ENCODE data around the gene NR4A1. TPM values are rescaled to one million over a fixed set of nuclear protein-coding genes. Genes with fewer than 3 reads are reported as not detected.

The NR4A1 gene
- total and polyA plus RNA-seq, 10 of the 15 experiments (the other 5 are each of a cell fraction or from before 2014, with no cell fraction given), result 0.05 to 7.9 (median 2.2) TPM; not detected in 1

GRCh38 chr12:52091869-52092268 lies 40.6 kb downstream of the NR4A1 start:
- Histone ChIP-seq H3K36me3 (ENCODE audit: control insufficient read depth in 2 of 2, insufficient read depth in 2 of 2, low read length in 1 of 2) (no peaks in the 10 kb centered on the region), H3K4me1 (ENCODE audit: control insufficient read depth, insufficient read depth, low read length) (peaks cover 8% of the 10 kb centered on the region), H4K20me1 (ENCODE audit: control insufficient read depth, insufficient read depth) (no peaks in the 10 kb centered on the region), H3K4me3 (no peak overlapping the region), H3K9me3 (replicated peaks; ENCODE audit: control insufficient read depth, insufficient read depth, low read length) (no peaks in the 10 kb centered on the region), H3K27ac (ENCODE audit: control insufficient read depth, insufficient read depth) (no peak overlapping the region), H3K79me2 (ENCODE audit: control insufficient read depth, insufficient read depth, low read length) (no peaks in the 10 kb centered on the region), H3K4me2 (ENCODE audit: control insufficient read depth, insufficient read depth) (no peak overlapping the region), H2AFZ (ENCODE audit: control insufficient read depth, low read depth, low read length) (no peak overlapping the region), H3K9ac (ENCODE audit: control insufficient read depth, insufficient read depth, low read length) (no peak overlapping the region), H3K27me3 (replicated peaks in 1 of 2; ENCODE audit: control insufficient read depth in 2 of 2, insufficient read depth in 2 of 2, low read length in 1 of 2) (no peaks in the 10 kb centered on the region; a peak in 1 of 4 replicates)
- intact Hi-C loops (cut with micrococcal nuclease; ENCODE audit: unreplicated experiment) (no loop called here), in situ Hi-C loops (cut with MboI) (no loop called here)
- ChIA-PET POLR2A (interaction anchor here (0.8 kb wide), 1 partner anchor 14 kb away, joined by 4 read pairs; no protein-coding TSS in a partner anchor), CTCF (interaction anchor here (1.1 to 13.1 kb wide), 3 partner anchors 26 to 121 kb away, joined by 3 to 622 read pairs (median 143); no protein-coding TSS in a partner anchor), SMC1A (ENCODE audit: uncharacterized antibody, unreplicated experiment) (interaction anchor here (1.9 to 12.5 kb wide), 2 partner anchors 25 to 63 kb away, joined by 10 to 322 read pairs; no protein-coding TSS in a partner anchor), RAD21 (ENCODE audit: unreplicated experiment) (no interaction called here)
- DNase-seq (ENCODE audit: low read depth, low spot score), result no peak
- FAIRE-seq, result no peak
- TF ChIP-seq ETV6 (conservative IDR thresholded peaks at IDR 0.05 in 1 of 2, IDR thresholded peaks at IDR 0.05 in 1 of 2; ENCODE audit: borderline replicate concordance in 1 of 2, low read depth in 1 of 2) (no peak), ZZZ3 (IDR thresholded peaks at IDR 0.05; ENCODE audit: control insufficient read depth, insufficient read length, low read depth) (no peak), RUNX3 (IDR thresholded peaks at IDR 0.05; ENCODE audit: low read length) (no peak), SREBF2 (IDR thresholded peaks at IDR 0.05; ENCODE audit: low read length) (no peak), ZNF384 (IDR thresholded peaks at IDR 0.05; ENCODE audit: borderline replicate concordance, low read depth, low read length) (no peak), JUND (IDR thresholded peaks at IDR 0.05; ENCODE audit: low read depth, low read length) (no peak), HDAC6 (IDR thresholded peaks at IDR 0.05; ENCODE audit: unreplicated experiment) (no peak), MTA3 (IDR thresholded peaks at IDR 0.05; ENCODE audit: borderline replicate concordance, low read length) (no peak), RBBP5 (conservative IDR thresholded peaks at IDR 0.05) (no peak), DPF2 (IDR thresholded peaks at IDR 0.05) (no peak), ZNF592 (IDR thresholded peaks at IDR 0.05) (no peak), TBL1XR1 (IDR thresholded peaks at IDR 0.05; ENCODE audit: low read depth, low read length) (no peak), SKIL (IDR thresholded peaks at IDR 0.05; ENCODE audit: low read depth, poor library complexity, severe bottlenecking) (no peak), GABPA (IDR thresholded peaks at IDR 0.05; ENCODE audit: low read depth) (no peak)
- TF ChIP-seq, protein P1, sequence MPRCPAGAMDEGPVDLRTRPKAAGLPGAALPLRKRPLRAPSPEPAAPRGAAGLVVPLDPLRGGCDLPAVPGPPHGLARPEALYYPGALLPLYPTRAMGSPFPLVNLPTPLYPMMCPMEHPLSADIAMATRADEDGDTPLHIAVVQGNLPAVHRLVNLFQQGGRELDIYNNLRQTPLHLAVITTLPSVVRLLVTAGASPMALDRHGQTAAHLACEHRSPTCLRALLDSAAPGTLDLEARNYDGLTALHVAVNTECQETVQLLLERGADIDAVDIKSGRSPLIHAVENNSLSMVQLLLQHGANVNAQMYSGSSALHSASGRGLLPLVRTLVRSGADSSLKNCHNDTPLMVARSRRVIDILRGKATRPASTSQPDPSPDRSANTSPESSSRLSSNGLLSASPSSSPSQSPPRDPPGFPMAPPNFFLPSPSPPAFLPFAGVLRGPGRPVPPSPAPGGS (IDR thresholded peaks at IDR 0.05; ENCODE audit: borderline replicate concordance, insufficient read depth, low read depth, low read length, poor library complexity, severe bottlenecking), result no peak
- 71% methylated on average over 8 of the region's 8 CpGs for WGBS (ENCODE audit: insufficient coverage, insufficient replicate concordance, low lambda C conversion rate, missing lambda C conversion rate)
- no peak for ATAC-seq
- BruUV-seq (replicated peaks), result no TSS peak
